ENCODE results near the gene SLC25A25.

The SLC25A25 gene

GRCh38 chr9:128094950-128095544, 27.0 kb downstream of the SLC25A25 start:
- Histone ChIP-seq H3K27me3 (ENCODE audit: control insufficient read depth in 3 of 3, insufficient read depth in 3 of 3, low read depth in 1 of 3, low read length in 3 of 3) (no peaks in the 10 kb centered on the region), H3K4me3 (ENCODE audit: low read length in 2 of 2) (no peak overlapping the region), H2BK15ac (ENCODE audit: low read length) (no peak overlapping the region), H3K18ac (ENCODE audit: low read length) (no peak overlapping the region), H3K14ac (ENCODE audit: low read length) (no peak overlapping the region), H3K23ac (ENCODE audit: low read depth, low read length, poor library complexity) (no peak overlapping the region), H3K4me2 (ENCODE audit: insufficient read depth, low read length, poor library complexity, severe bottlenecking) (no peak overlapping the region), H2AFZ (ENCODE audit: low read length) (no peak overlapping the region), H3K4me1 (ENCODE audit: control insufficient read depth in 2 of 2, insufficient read depth in 1 of 2, low read depth in 1 of 2, low read length in 2 of 2) (peaks cover 32 to 54% of the 10 kb centered on the region in 2 donors), H3K27ac (replicated peaks; ENCODE audit: low read length) (no peak overlapping the region), H3K9ac (ENCODE audit: low read depth, low read length, poor library complexity) (no peak overlapping the region), H3K4ac (ENCODE audit: low read length) (no peak overlapping the region), H4K8ac (ENCODE audit: low read depth, low read length) (no peak overlapping the region), H3K9me3 (replicated peaks in 1 of 2; ENCODE audit: control insufficient read depth in 2 of 2, insufficient read depth in 1 of 2, low read depth in 1 of 2, low read length in 2 of 2) (no peaks in the 10 kb centered on the region), H2AK5ac (ENCODE audit: low read depth, low read length) (no peak overlapping the region), H2BK12ac (ENCODE audit: low read length) (no peak overlapping the region), H4K91ac (ENCODE audit: low read depth, low read length, poor library complexity) (no peak overlapping the region), H2BK120ac (ENCODE audit: low read depth, low read length) (no peak overlapping the region), H3K36me3 (replicated peaks in 1 of 2; ENCODE audit: control insufficient read depth in 2 of 2, insufficient read depth in 2 of 2, low read length in 2 of 2) (peaks cover 0 to 2% of the 10 kb centered on the region in 2 donors), H3K79me1 (ENCODE audit: low read depth, low read length) (peaks cover 9% of the 10 kb centered on the region), H2BK5ac (ENCODE audit: low read length) (no peak overlapping the region)
- DNase-seq (ENCODE audit: low spot score) = no peak
- WGBS, 2 donors (ENCODE audit: extremely low coverage in 2 of 2, insufficient read length in 2 of 2, insufficient replicate concordance in 1 of 2) = no CpG with 5 or more reads among the region's 11 CpGs

- Histone ChIP-seq H2BK12ac (ENCODE audit: low read length) (no peak overlapping the region), H3K27ac (replicated peaks; ENCODE audit: low read length) (no peak overlapping the region), H3K18ac (ENCODE audit: low read length) (no peak overlapping the region), H4K8ac (ENCODE audit: low read depth, low read length) (no peak overlapping the region), H3K9me3 (replicated peaks in 1 of 2; ENCODE audit: control insufficient read depth in 2 of 2, insufficient read depth in 1 of 2, low read depth in 1 of 2, low read length in 2 of 2) (no peaks in the 10 kb centered on the region), H3K27me3 (ENCODE audit: control insufficient read depth in 3 of 3, insufficient read depth in 3 of 3, low read depth in 1 of 3, low read length in 3 of 3) (no peaks in the 10 kb centered on the region), H2BK15ac (ENCODE audit: low read length) (no peak overlapping the region), H3K14ac (ENCODE audit: low read length) (no peak overlapping the region), H3K9ac (ENCODE audit: low read depth, low read length, poor library complexity) (no peak overlapping the region), H4K91ac (ENCODE audit: low read depth, low read length, poor library complexity) (no peak overlapping the region), H2AK5ac (ENCODE audit: low read depth, low read length) (no peak overlapping the region), H3K36me3 (replicated peaks in 1 of 2; ENCODE audit: control insufficient read depth in 2 of 2, insufficient read depth in 2 of 2, low read length in 2 of 2) (peaks cover 10 to 18% of the 10 kb centered on the region in 2 donors), H2AFZ (ENCODE audit: low read length) (no peak overlapping the region), H2BK5ac (ENCODE audit: low read length) (no peak overlapping the region), H3K4me2 (ENCODE audit: insufficient read depth, low read length, poor library complexity, severe bottlenecking) (no peak overlapping the region), H3K4me1 (ENCODE audit: control insufficient read depth in 2 of 2, insufficient read depth in 1 of 2, low read depth in 1 of 2, low read length in 2 of 2) (peaks cover 30 to 50% of the 10 kb centered on the region in 2 donors), H2BK120ac (ENCODE audit: low read depth, low read length) (no peak overlapping the region), H3K4me3 (ENCODE audit: low read length in 2 of 2) (no peak overlapping the region), H3K23ac (ENCODE audit: low read depth, low read length, poor library complexity) (no peak overlapping the region), H3K4ac (ENCODE audit: low read length) (no peak overlapping the region), H3K79me1 (ENCODE audit: low read depth, low read length) (peaks cover 13% of the 10 kb centered on the region)
- DNase-seq (ENCODE audit: low spot score) = no peak
- WGBS, 2 donors (ENCODE audit: extremely low coverage in 2 of 2, insufficient read length in 2 of 2, insufficient replicate concordance in 1 of 2) = no CpG with 5 or more reads among the region's 19 CpGs
Observed at GRCh38 chr9:128096616-128097536, 28.8 kb downstream of the SLC25A25 start.

- no peak overlapping the region for H4K91ac ChIP-seq (ENCODE audit: low read depth, low read length, poor library complexity)
- H3K4me2 ChIP-seq (ENCODE audit: insufficient read depth, low read length, poor library complexity, severe bottlenecking) = peak overlapping the region; percentile 30
- no peak overlapping the region for H3K14ac ChIP-seq (ENCODE audit: low read length)
- WGBS, 2 donors (ENCODE audit: extremely low coverage in 2 of 2, insufficient read length in 2 of 2, insufficient replicate concordance in 1 of 2) = no CpG with 5 or more reads among the region's 13 CpGs
- H2BK15ac ChIP-seq (ENCODE audit: low read length) = no peak overlapping the region
- peak overlapping the region; percentile 33 for H2AK5ac ChIP-seq (ENCODE audit: low read depth, low read length)
- no peak overlapping the region for H4K8ac ChIP-seq (ENCODE audit: low read depth, low read length)
- peak overlapping the region; percentile 1 for H2AFZ ChIP-seq (ENCODE audit: low read length)
- no peaks in the 10 kb centered on the region for H3K27me3 ChIP-seq (ENCODE audit: control insufficient read depth in 3 of 3, insufficient read depth in 3 of 3, low read depth in 1 of 3, low read length in 3 of 3)
- H2BK120ac ChIP-seq (ENCODE audit: low read depth, low read length) = peak overlapping the region; percentile 2
- H3K9ac ChIP-seq (ENCODE audit: low read depth, low read length, poor library complexity) = no peak overlapping the region
- H2BK12ac ChIP-seq (ENCODE audit: low read length) = no peak overlapping the region
- peaks cover 30 to 44% of the 10 kb centered on the region in 2 donors for H3K4me1 ChIP-seq (ENCODE audit: control insufficient read depth in 2 of 2, insufficient read depth in 1 of 2, low read depth in 1 of 2, low read length in 2 of 2)
- no peaks in the 10 kb centered on the region for H3K9me3 ChIP-seq (replicated peaks in 1 of 2; ENCODE audit: control insufficient read depth in 2 of 2, insufficient read depth in 1 of 2, low read depth in 1 of 2, low read length in 2 of 2)
- peaks cover 18 to 27% of the 10 kb centered on the region in 2 donors for H3K36me3 ChIP-seq (replicated peaks in 1 of 2; ENCODE audit: control insufficient read depth in 2 of 2, insufficient read depth in 2 of 2, low read length in 2 of 2)
- no peak overlapping the region for H3K4ac ChIP-seq (ENCODE audit: low read length)
- peak overlapping the region; percentile 53 for H3K18ac ChIP-seq (ENCODE audit: low read length)
- no peak for DNase-seq (ENCODE audit: low spot score)
- H3K23ac ChIP-seq (ENCODE audit: low read depth, low read length, poor library complexity) = no peak overlapping the region
- H2BK5ac ChIP-seq (ENCODE audit: low read length) = no peak overlapping the region
- H3K27ac ChIP-seq (replicated peaks; ENCODE audit: low read length) = peak overlapping the region; percentile 16
- no peak overlapping the region for H3K4me3 ChIP-seq (ENCODE audit: low read length in 2 of 2)
- peaks cover 13% of the 10 kb centered on the region for H3K79me1 ChIP-seq (ENCODE audit: low read depth, low read length)
Observed at GRCh38 chr9:128097543-128098296, 29.7 kb downstream of the SLC25A25 start.

Data from neuronal stem cell (in vitro differentiated cells).